ENCODE results near the gene C3orf70.

Gene C3orf70

DNA sequence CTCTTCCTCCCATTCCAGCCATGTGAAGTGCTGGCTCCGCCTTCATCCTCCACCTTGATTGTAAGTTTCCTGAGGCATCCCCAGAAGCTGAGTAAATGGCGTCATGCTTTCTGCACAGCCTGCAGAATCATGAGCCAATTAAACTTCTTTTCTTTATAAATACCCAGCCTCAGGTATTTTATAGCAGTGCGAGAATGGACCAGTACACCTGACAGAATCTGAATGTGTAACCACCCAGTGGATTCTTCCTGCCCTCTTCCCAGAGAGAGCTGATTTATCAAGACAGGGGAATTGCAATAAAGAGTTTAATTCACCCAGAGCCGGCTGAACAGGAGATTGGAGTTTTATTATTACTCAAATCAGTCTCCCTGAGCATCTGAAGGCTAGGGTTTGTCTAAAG lies 86.6 kb downstream of the C3orf70 start:
- Histone ChIP-seq H3K27ac (ENCODE audit: low read length) (no peak overlapping the region), H3K9me3 (ENCODE audit: control insufficient read depth in 1 of 2, low read length in 2 of 2) (no peaks in the 10 kb centered on the region), H3K27me3 (ENCODE audit: low read depth, low read length) (no peaks in the 10 kb centered on the region), H3K36me3 (ENCODE audit: control insufficient read depth in 1 of 2, insufficient read depth in 2 of 2, low read length in 2 of 2) (no peaks in the 10 kb centered on the region), H3K4me3 (ENCODE audit: low read depth in 1 of 2, low read length in 2 of 2) (no peak overlapping the region), H3K4me1 (ENCODE audit: control insufficient read depth in 1 of 2, insufficient read depth in 2 of 2, low read length in 2 of 2) (no peaks in the 10 kb centered on the region)

DNA sequence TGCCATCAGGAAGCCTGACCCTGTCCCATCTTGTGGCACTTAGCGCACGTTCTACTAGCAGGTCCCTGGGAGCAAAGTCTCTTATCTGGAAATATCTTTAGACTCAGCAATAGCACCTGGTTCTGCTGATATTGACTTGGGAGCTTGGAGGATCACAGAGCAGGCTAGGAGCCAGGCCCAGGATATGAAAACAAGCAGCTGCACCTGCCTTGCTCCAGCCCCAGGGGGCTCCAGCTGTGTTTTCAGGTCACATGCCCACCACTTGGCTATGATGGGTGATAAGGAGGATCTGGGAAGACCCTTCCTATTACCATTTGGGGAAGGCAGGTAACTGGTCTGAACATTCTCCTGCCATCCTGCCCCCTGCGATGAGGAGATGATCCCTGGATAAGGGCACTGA lies 87.8 kb downstream of the C3orf70 start:
- Histone ChIP-seq H3K9me3 (ENCODE audit: control insufficient read depth in 1 of 2, low read length in 2 of 2) (peaks cover 0 to 4% of the 10 kb centered on the region in 2 donors), H3K27ac (ENCODE audit: low read length) (no peak overlapping the region), H3K4me1 (ENCODE audit: control insufficient read depth in 1 of 2, insufficient read depth in 2 of 2, low read length in 2 of 2) (no peaks in the 10 kb centered on the region), H3K27me3 (ENCODE audit: low read depth, low read length) (no peaks in the 10 kb centered on the region), H3K4me3 (ENCODE audit: low read depth in 1 of 2, low read length in 2 of 2) (no peak overlapping the region), H3K36me3 (ENCODE audit: control insufficient read depth in 1 of 2, insufficient read depth in 2 of 2, low read length in 2 of 2) (no peaks in the 10 kb centered on the region)

DNA sequence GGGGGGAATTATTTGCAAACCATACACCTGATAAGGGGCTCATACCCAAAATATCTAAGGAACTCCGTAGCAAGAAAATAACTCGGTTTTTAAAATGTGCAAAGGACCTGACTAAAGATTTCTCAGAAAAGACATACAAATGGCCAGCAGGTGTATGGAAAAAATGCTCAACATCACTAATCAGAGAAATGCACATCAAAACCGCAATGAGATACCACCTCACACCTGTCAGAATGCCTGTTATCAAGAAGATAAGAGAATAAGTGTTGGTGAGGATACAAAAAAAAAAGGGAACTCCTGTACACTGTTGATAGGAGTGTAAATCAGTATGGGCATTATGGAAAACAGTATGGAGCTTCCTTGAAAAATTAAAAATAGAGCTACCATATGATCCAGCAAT lies 89.4 kb downstream of the C3orf70 start:
- Histone ChIP-seq H3K36me3 (ENCODE audit: control insufficient read depth in 1 of 2, insufficient read depth in 2 of 2, low read length in 2 of 2) (no peaks in the 10 kb centered on the region), H3K9me3 (ENCODE audit: control insufficient read depth in 1 of 2, low read length in 2 of 2) (peaks cover 0 to 4% of the 10 kb centered on the region in 2 donors), H3K4me1 (ENCODE audit: control insufficient read depth in 1 of 2, insufficient read depth in 2 of 2, low read length in 2 of 2) (no peaks in the 10 kb centered on the region)

GRCh38 chr3:185062191-185062590 lies 90.7 kb downstream of the C3orf70 start:
- Histone ChIP-seq H3K4me1 (ENCODE audit: control insufficient read depth in 1 of 2, insufficient read depth in 2 of 2, low read length in 2 of 2) (no peaks in the 10 kb centered on the region), H3K27ac (ENCODE audit: low read length) (no peak overlapping the region), H3K27me3 (ENCODE audit: low read depth, low read length) (no peaks in the 10 kb centered on the region), H3K36me3 (ENCODE audit: control insufficient read depth in 1 of 2, insufficient read depth in 2 of 2, low read length in 2 of 2) (no peaks in the 10 kb centered on the region), H3K9me3 (ENCODE audit: control insufficient read depth in 1 of 2, low read length in 2 of 2) (peaks cover 0 to 8% of the 10 kb centered on the region in 2 donors), H3K4me3 (ENCODE audit: low read depth in 1 of 2, low read length in 2 of 2) (no peak overlapping the region)

More for the DNA sequence above, 89.4 kb downstream of the C3orf70 start:
- H3K27ac ChIP-seq (ENCODE audit: low read length) = no peak overlapping the region
- H3K27me3 ChIP-seq (ENCODE audit: low read depth, low read length) = no peaks in the 10 kb centered on the region
- H3K4me3 ChIP-seq (ENCODE audit: low read depth in 1 of 2, low read length in 2 of 2) = no peak overlapping the region

GRCh38 chr3:185060655-185061054 lies 92.2 kb downstream of the C3orf70 start:
- Histone ChIP-seq H3K36me3 (ENCODE audit: control insufficient read depth in 1 of 2, insufficient read depth in 2 of 2, low read length in 2 of 2) (no peaks in the 10 kb centered on the region), H3K4me1 (ENCODE audit: control insufficient read depth in 1 of 2, insufficient read depth in 2 of 2, low read length in 2 of 2) (no peaks in the 10 kb centered on the region), H3K4me3 (ENCODE audit: low read depth in 1 of 2, low read length in 2 of 2) (no peak overlapping the region), H3K27me3 (ENCODE audit: low read depth, low read length) (no peaks in the 10 kb centered on the region), H3K9me3 (ENCODE audit: control insufficient read depth in 1 of 2, low read length in 2 of 2) (peaks cover 0 to 8% of the 10 kb centered on the region in 2 donors), H3K27ac (ENCODE audit: low read length) (no peak overlapping the region)

DNA sequence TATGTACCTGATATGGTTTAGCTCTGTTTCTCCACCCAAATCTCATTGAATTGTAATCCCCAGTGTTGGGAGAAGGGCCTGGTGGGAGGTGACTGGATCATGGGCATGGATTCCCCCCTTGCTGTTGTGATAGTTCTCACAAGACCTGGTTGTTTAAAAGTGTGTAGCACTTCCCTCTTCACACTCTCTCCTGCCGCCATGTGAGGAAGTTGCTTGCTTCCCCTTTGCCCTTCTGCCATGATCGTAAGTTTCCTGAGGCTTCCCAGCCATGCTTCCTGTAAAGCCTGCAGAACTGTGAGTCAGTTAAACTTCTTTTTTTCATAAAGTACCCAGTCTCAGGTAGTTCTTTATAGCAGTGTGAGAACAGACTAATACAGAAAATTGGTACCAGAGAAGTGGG lies 93.1 kb downstream of the C3orf70 start:
- H3K27ac ChIP-seq (ENCODE audit: low read length) = no peak overlapping the region
- no peaks in the 10 kb centered on the region for H3K27me3 ChIP-seq (ENCODE audit: low read depth, low read length)
- no peak overlapping the region for H3K4me3 ChIP-seq (ENCODE audit: low read depth in 1 of 2, low read length in 2 of 2)
- peaks cover 0 to 8% of the 10 kb centered on the region in 2 donors for H3K9me3 ChIP-seq (ENCODE audit: control insufficient read depth in 1 of 2, low read length in 2 of 2)
- no peaks in the 10 kb centered on the region for H3K4me1 ChIP-seq (ENCODE audit: control insufficient read depth in 1 of 2, insufficient read depth in 2 of 2, low read length in 2 of 2)
- H3K36me3 ChIP-seq (ENCODE audit: control insufficient read depth in 1 of 2, insufficient read depth in 2 of 2, low read length in 2 of 2) = no peaks in the 10 kb centered on the region

- Histone ChIP-seq H3K36me3 (ENCODE audit: control insufficient read depth in 1 of 2, insufficient read depth in 2 of 2, low read length in 2 of 2) (peaks cover 0 to 5% of the 10 kb centered on the region in 2 donors), H3K9me3 (ENCODE audit: control insufficient read depth in 1 of 2, low read length in 2 of 2) (peaks cover 0 to 8% of the 10 kb centered on the region in 2 donors)
Observed at GRCh38 chr3:185058796-185059195, 94.1 kb downstream of the C3orf70 start.

DNA sequence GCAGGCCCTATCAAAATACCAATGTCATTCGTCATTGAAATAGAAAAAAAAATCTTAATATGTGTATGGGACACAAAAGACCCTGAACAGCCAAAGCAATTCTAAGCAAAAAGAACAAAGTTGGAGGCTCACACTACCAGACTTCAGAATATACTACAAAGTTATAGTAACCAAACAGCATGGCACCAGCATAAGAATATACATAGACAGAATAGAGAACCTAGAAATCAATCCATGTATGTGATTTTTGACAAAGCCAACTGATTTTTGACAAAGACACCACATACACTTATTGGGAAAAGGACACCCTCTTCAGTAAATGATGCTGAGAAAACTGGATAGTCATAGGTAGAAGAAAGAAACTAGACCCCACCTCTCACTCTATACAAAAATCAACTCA lies 95.0 kb downstream of the C3orf70 start:
- Histone ChIP-seq H3K9me3 (ENCODE audit: control insufficient read depth in 1 of 2, low read length in 2 of 2) (peaks cover 0 to 8% of the 10 kb centered on the region in 2 donors), H3K36me3 (ENCODE audit: control insufficient read depth in 1 of 2, insufficient read depth in 2 of 2, low read length in 2 of 2) (peaks cover 10 to 12% of the 10 kb centered on the region in 2 donors), H3K27ac (ENCODE audit: low read length) (no peak overlapping the region), H3K27me3 (ENCODE audit: low read depth, low read length) (no peaks in the 10 kb centered on the region), H3K4me3 (ENCODE audit: low read depth in 1 of 2, low read length in 2 of 2) (no peak overlapping the region), H3K4me1 (ENCODE audit: control insufficient read depth in 1 of 2, insufficient read depth in 2 of 2, low read length in 2 of 2) (no peaks in the 10 kb centered on the region)

More at GRCh38 chr3:185058796-185059195, 94.1 kb downstream of the C3orf70 start:
- no peak overlapping the region for H3K27ac ChIP-seq (ENCODE audit: low read length)
- no peak overlapping the region for H3K4me3 ChIP-seq (ENCODE audit: low read depth in 1 of 2, low read length in 2 of 2)
- H3K27me3 ChIP-seq (ENCODE audit: low read depth, low read length) = no peaks in the 10 kb centered on the region
- H3K4me1 ChIP-seq (ENCODE audit: control insufficient read depth in 1 of 2, insufficient read depth in 2 of 2, low read length in 2 of 2) = no peaks in the 10 kb centered on the region

GRCh38 chr3:185056908-185057307 lies 96.0 kb downstream of the C3orf70 start:
- H3K4me3 ChIP-seq (ENCODE audit: low read depth in 1 of 2, low read length in 2 of 2) = no peak overlapping the region
- H3K36me3 ChIP-seq (ENCODE audit: control insufficient read depth in 1 of 2, insufficient read depth in 2 of 2, low read length in 2 of 2) = peaks cover 19 to 21% of the 10 kb centered on the region in 2 donors
- peaks cover 0 to 8% of the 10 kb centered on the region in 2 donors for H3K9me3 ChIP-seq (ENCODE audit: control insufficient read depth in 1 of 2, low read length in 2 of 2)
- H3K4me1 ChIP-seq (ENCODE audit: control insufficient read depth in 1 of 2, insufficient read depth in 2 of 2, low read length in 2 of 2) = no peaks in the 10 kb centered on the region
- H3K27ac ChIP-seq (ENCODE audit: low read length) = no peak overlapping the region
- H3K27me3 ChIP-seq (ENCODE audit: low read depth, low read length) = no peaks in the 10 kb centered on the region

DNA sequence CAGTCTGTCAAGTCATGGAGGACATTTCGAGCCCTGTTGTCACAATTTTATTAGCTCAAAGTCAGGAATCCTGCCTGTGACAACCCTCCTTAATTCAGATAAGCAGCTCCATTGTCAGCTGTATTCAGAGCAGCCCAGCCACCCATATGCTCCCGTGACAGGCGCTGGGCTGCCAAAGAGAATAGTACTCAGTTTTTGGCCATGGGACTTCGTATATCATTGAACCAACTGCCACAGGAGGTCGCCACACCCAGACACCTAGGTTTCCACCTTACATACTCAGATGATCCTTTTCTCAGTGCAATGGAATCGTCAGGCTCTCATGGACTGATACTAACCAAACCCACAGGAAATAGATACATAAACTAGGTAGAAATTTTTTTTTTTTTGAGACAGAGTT lies 100.2 kb downstream of the C3orf70 start:
- H3K4me3 ChIP-seq (ENCODE audit: low read depth in 1 of 2, low read length in 2 of 2) = no peak overlapping the region
- peaks cover 0 to 3% of the 10 kb centered on the region in 2 donors for H3K9me3 ChIP-seq (ENCODE audit: control insufficient read depth in 1 of 2, low read length in 2 of 2)
- no peak overlapping the region for H3K27ac ChIP-seq (ENCODE audit: low read length)
- no peaks in the 10 kb centered on the region for H3K4me1 ChIP-seq (ENCODE audit: control insufficient read depth in 1 of 2, insufficient read depth in 2 of 2, low read length in 2 of 2)
- H3K36me3 ChIP-seq (ENCODE audit: control insufficient read depth in 1 of 2, insufficient read depth in 2 of 2, low read length in 2 of 2) = peaks cover 44 to 45% of the 10 kb centered on the region in 2 donors
- H3K27me3 ChIP-seq (ENCODE audit: low read depth, low read length) = no peaks in the 10 kb centered on the region

DNA sequence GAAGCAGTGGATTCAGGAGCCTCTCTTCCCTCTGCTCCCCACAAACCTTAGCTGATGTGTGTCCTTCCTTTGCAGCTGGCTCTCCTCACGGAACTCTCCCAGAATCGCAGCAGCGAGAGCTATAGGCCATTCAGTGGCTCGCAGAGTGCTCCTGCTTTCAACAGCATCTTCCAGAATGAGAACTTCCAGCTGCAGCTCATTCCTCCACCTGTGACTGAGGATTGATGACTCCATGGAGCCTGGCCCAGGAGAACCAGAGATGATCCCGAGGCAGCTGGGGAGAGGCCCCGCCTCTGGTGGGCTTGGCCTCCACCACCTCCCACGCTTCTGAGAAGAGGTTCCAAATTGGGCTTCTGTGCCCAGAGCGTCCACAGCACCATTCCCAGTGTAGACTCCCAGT lies 101.1 kb downstream of the C3orf70 start:
- H3K36me3 ChIP-seq (ENCODE audit: control insufficient read depth in 1 of 2, insufficient read depth in 2 of 2, low read length in 2 of 2) = peaks cover 44 to 45% of the 10 kb centered on the region in 2 donors
- no peaks in the 10 kb centered on the region for H3K4me1 ChIP-seq (ENCODE audit: control insufficient read depth in 1 of 2, insufficient read depth in 2 of 2, low read length in 2 of 2)
- H3K27me3 ChIP-seq (ENCODE audit: low read depth, low read length) = no peaks in the 10 kb centered on the region
- H3K4me3 ChIP-seq (ENCODE audit: low read depth in 1 of 2, low read length in 2 of 2) = no peak overlapping the region
- no peaks in the 10 kb centered on the region for H3K9me3 ChIP-seq (ENCODE audit: control insufficient read depth in 1 of 2, low read length in 2 of 2)
- no peak overlapping the region for H3K27ac ChIP-seq (ENCODE audit: low read length)

GRCh38 chr3:185049710-185050109 lies 103.2 kb downstream of the C3orf70 start:
- no peaks in the 10 kb centered on the region for H3K9me3 ChIP-seq (ENCODE audit: control insufficient read depth in 1 of 2, low read length in 2 of 2)
- H3K4me3 ChIP-seq (ENCODE audit: low read depth in 1 of 2, low read length in 2 of 2) = no peak overlapping the region
- H3K27me3 ChIP-seq (ENCODE audit: low read depth, low read length) = no peaks in the 10 kb centered on the region
- peaks cover 44 to 45% of the 10 kb centered on the region in 2 donors for H3K36me3 ChIP-seq (ENCODE audit: control insufficient read depth in 1 of 2, insufficient read depth in 2 of 2, low read length in 2 of 2)
- peaks cover 3 to 4% of the 10 kb centered on the region in 2 donors for H3K4me1 ChIP-seq (ENCODE audit: control insufficient read depth in 1 of 2, insufficient read depth in 2 of 2, low read length in 2 of 2)
- H3K27ac ChIP-seq (ENCODE audit: low read length) = no peak overlapping the region
